Measurements from ENCODE around the gene CNP. TPM values are rescaled to one million over a fixed set of nuclear protein-coding genes. Genes with fewer than 3 reads are reported as not detected.

The CNP gene
- total and polyA plus RNA-seq, 10 of the 15 experiments (the other 5 are each of a cell fraction or from before 2014, with no cell fraction given): 1.8 to 60.7 (median 31.4) TPM

DNA sequence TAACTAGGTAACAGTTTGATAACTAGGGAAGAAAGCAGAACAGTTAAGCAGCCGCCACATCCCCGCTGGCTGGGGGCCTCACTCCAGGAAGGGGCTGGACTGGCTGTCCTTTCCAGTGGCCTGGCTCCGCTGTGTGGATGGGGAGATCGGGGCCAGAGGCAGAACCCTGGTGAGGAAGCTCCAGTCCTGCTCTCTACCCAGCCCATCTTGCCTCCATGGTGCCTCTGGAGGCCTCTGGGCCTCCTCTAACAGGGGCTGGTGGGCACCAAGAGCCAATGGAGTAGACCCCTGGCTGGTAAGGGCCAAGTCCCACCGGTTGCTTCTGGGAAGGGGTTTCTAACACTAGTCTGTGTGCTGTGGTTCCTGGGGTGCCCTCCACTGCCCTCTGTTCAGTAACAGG lies 8.1 kb downstream of the CNP start:
- FAIRE-seq: no peak
- Histone ChIP-seq H3K4me1 (ENCODE audit: control insufficient read depth, insufficient read depth, low read length) (peaks cover 24% of the 10 kb centered on the region), H3K9me3 (replicated peaks; ENCODE audit: control insufficient read depth, insufficient read depth, low read length) (no peaks in the 10 kb centered on the region), H3K36me3 (ENCODE audit: control insufficient read depth in 2 of 2, insufficient read depth in 2 of 2, low read length in 1 of 2) (peaks cover 33 to 41% of the 10 kb centered on the region in 2 experiments), H3K4me3 (no peak overlapping the region), H3K4me2 (ENCODE audit: control insufficient read depth, insufficient read depth) (no peak overlapping the region), H3K79me2 (ENCODE audit: control insufficient read depth, insufficient read depth, low read length) (peaks cover 6% of the 10 kb centered on the region), H3K9ac (ENCODE audit: control insufficient read depth, insufficient read depth, low read length) (no peak overlapping the region), H3K27me3 (replicated peaks in 1 of 2; ENCODE audit: control insufficient read depth in 2 of 2, insufficient read depth in 2 of 2, low read length in 1 of 2) (no peaks in the 10 kb centered on the region), H3K27ac (ENCODE audit: control insufficient read depth, insufficient read depth) (no peak overlapping the region), H2AFZ (ENCODE audit: control insufficient read depth, low read depth, low read length) (no peak overlapping the region), H4K20me1 (ENCODE audit: control insufficient read depth, insufficient read depth) (no peaks in the 10 kb centered on the region)
- POLR2A ChIA-PET: interaction anchor here (0.8 kb wide), 1 partner anchor 43 kb away, joined by 3 read pairs; the partner anchor contains the start of gene DNAJC7
- no peak for ATAC-seq
- no peak for DNase-seq (ENCODE audit: low read depth, low spot score)
- RAD21 ChIA-PET (ENCODE audit: unreplicated experiment): interaction anchor here (1.1 kb wide), 1 partner anchor 207 kb away, joined by 3 read pairs; no protein-coding TSS in a partner anchor
- in situ Hi-C loops (cut with MboI) (no loop called here), intact Hi-C loops (cut with micrococcal nuclease; ENCODE audit: unreplicated experiment) (no loop called here)
- CTCF ChIA-PET: interaction anchor here (0.6 to 3.2 kb wide), 4 partner anchors 43 to 278 kb away, joined by 3 to 13 read pairs (median 6); partner anchors contain the start of gene DNAJC7
- BruUV-seq (replicated peaks): no TSS peak
- no peak for TF ChIP-seq SMAD1 (IDR thresholded peaks at IDR 0.05; ENCODE audit: low read depth, partially characterized antibody)
- TF ChIP-seq NR2C1 (IDR thresholded peaks at IDR 0.05): no peak
- TF ChIP-seq EZH2 (IDR thresholded peaks at IDR 0.05; ENCODE audit: borderline replicate concordance, control insufficient read depth, low read depth, low read length): no peak
- no peak for TF ChIP-seq NFIC (IDR thresholded peaks at IDR 0.05; ENCODE audit: low read depth, low read length)
- no peak for TF ChIP-seq FOXM1 (IDR thresholded peaks at IDR 0.05; ENCODE audit: low read depth, low read length)
- TF ChIP-seq ZNF217 (IDR thresholded peaks at IDR 0.05): no peak
- no peak for TF ChIP-seq DPF2 (IDR thresholded peaks at IDR 0.05)
- TF ChIP-seq CBX3 (IDR thresholded peaks at IDR 0.05; ENCODE audit: borderline replicate concordance, low read depth): no peak
- no peak for TF ChIP-seq BACH1 (IDR thresholded peaks at IDR 0.05; ENCODE audit: borderline replicate concordance)
- SMC1A ChIA-PET (ENCODE audit: uncharacterized antibody, unreplicated experiment): no interaction called here
- WGBS (ENCODE audit: insufficient coverage, insufficient replicate concordance, low lambda C conversion rate, missing lambda C conversion rate): 98% methylated on average over 5 of the region's 5 CpGs
